SJCRH30 (cell line): ENCODE data around the gene DENND1C. TPM values are rescaled to one million over a fixed set of nuclear protein-coding genes. Genes with fewer than 3 reads are reported as not detected.

Experiments used
- DNase-seq, 2 experiments: peaks; one replicate each; pipeline ENCODE4 v3.0.0-alpha.2; 2015 to 2020
- H3K27ac ChIP-seq: fragments of 250-450 bp; sonication (Bioruptor Pico); 2 replicates; pipeline ENCODE4 v1.5.1; 2020; ENCODE audit warnings: mild to moderate bottlenecking, moderate library complexity
- H3K27me3 ChIP-seq: fragments of 250-450 bp; sonication (Bioruptor Pico); 2 replicates; pipeline ENCODE4 v1.5.1; 2020; ENCODE audit warnings: mild to moderate bottlenecking, moderate library complexity
- H3K36me3 ChIP-seq: fragments of 250-450 bp; sonication (Bioruptor Pico); 2 replicates; pipeline ENCODE4 v1.5.1; 2020; ENCODE audit warnings: mild to moderate bottlenecking, moderate library complexity
- H3K4me1 ChIP-seq: fragments of 250-450 bp; sonication (Bioruptor Pico); 2 replicates; pipeline ENCODE4 v1.5.1; 2020; ENCODE audit warnings: mild to moderate bottlenecking, moderate library complexity
- H3K4me3 ChIP-seq: fragments of 250-450 bp; sonication (Bioruptor Pico); 2 replicates; pipeline ENCODE4 v1.5.1; 2020; ENCODE audit warnings: mild to moderate bottlenecking, moderate library complexity
- H3K9me3 ChIP-seq: fragments of 250-450 bp; sonication (Bioruptor Pico); replicated peaks from 2 replicates; pipeline ENCODE4 v1.5.1; 2020; ENCODE audit warnings: mild to moderate bottlenecking, moderate library complexity
- total RNA-seq: library from RNA; depleted of rRNA; stranded (reverse); fragments of >200 nt; shearing (Covaris generic); gene quantifications from 2 replicates; pipeline ENCODE4 v1.2.3, GENCODE V29; 2014

The DENND1C gene
- total RNA-seq, 1 experiment from 2014 or later = not detected

- no peaks in the 10 kb centered on the region for H3K27me3 ChIP-seq
- H3K36me3 ChIP-seq = no peaks in the 10 kb centered on the region
- H3K9me3 ChIP-seq = no peaks in the 10 kb centered on the region
- no peaks in the 10 kb centered on the region for H3K4me1 ChIP-seq
- no peak overlapping the region for H3K4me3 ChIP-seq
- H3K27ac ChIP-seq = no peak overlapping the region
- no peak for DNase-seq
These were observed 16.9 kb upstream of the DENND1C start for GRCh38 chr19:6498294-6499036.

- Histone ChIP-seq H3K27ac (no peak overlapping the region), H3K9me3 (no peaks in the 10 kb centered on the region), H3K4me3 (no peak overlapping the region), H3K27me3 (no peaks in the 10 kb centered on the region), H3K4me1 (no peaks in the 10 kb centered on the region), H3K36me3 (no peaks in the 10 kb centered on the region)
- no peak for DNase-seq
These were observed 14.4 kb upstream of the DENND1C start for GRCh38 chr19:6495947-6496346.

- Histone ChIP-seq H3K4me3 (no peak overlapping the region), H3K9me3 (no peaks in the 10 kb centered on the region), H3K27ac (no peak overlapping the region), H3K4me1 (no peaks in the 10 kb centered on the region), H3K27me3 (no peaks in the 10 kb centered on the region), H3K36me3 (no peaks in the 10 kb centered on the region)
- DNase-seq = no peak
These were observed 12.9 kb upstream of the DENND1C start for GRCh38 chr19:6494438-6495036.

GRCh38 chr19:6491802-6492592 is 10.4 kb upstream of the DENND1C start:
- no peak for DNase-seq
- Histone ChIP-seq H3K36me3 (no peaks in the 10 kb centered on the region), H3K27ac (no peak overlapping the region), H3K9me3 (no peaks in the 10 kb centered on the region), H3K4me1 (no peaks in the 10 kb centered on the region), H3K27me3 (no peaks in the 10 kb centered on the region), H3K4me3 (no peak overlapping the region)

GRCh38 chr19:6490134-6490533 is 8.5 kb upstream of the DENND1C start:
- H3K4me1 ChIP-seq = no peaks in the 10 kb centered on the region
- H3K4me3 ChIP-seq = no peak overlapping the region
- H3K27me3 ChIP-seq = no peaks in the 10 kb centered on the region
- no peaks in the 10 kb centered on the region for H3K9me3 ChIP-seq
- DNase-seq = no peak
- H3K36me3 ChIP-seq = no peaks in the 10 kb centered on the region
- H3K27ac ChIP-seq = no peak overlapping the region

GRCh38 chr19:6489278-6490061 is 7.9 kb upstream of the DENND1C start:
- DNase-seq = no peak
- H3K9me3 ChIP-seq = no peaks in the 10 kb centered on the region

GRCh38 chr19:6484831-6485230 is 3.2 kb upstream of the DENND1C start:
- Histone ChIP-seq H3K27me3 (no peaks in the 10 kb centered on the region), H3K27ac (no peak overlapping the region), H3K4me3 (no peak overlapping the region), H3K4me1 (no peaks in the 10 kb centered on the region), H3K9me3 (no peaks in the 10 kb centered on the region), H3K36me3 (no peaks in the 10 kb centered on the region)
- no peak for DNase-seq

More at GRCh38 chr19:6489278-6490061, 7.9 kb upstream of the DENND1C start:
- Histone ChIP-seq H3K4me1 (no peaks in the 10 kb centered on the region), H3K27me3 (no peaks in the 10 kb centered on the region), H3K27ac (no peak overlapping the region), H3K4me3 (no peak overlapping the region), H3K36me3 (no peaks in the 10 kb centered on the region)

- Histone ChIP-seq H3K9me3 (no peaks in the 10 kb centered on the region), H3K27me3 (no peaks in the 10 kb centered on the region), H3K4me3 (no peak overlapping the region), H3K4me1 (no peaks in the 10 kb centered on the region), H3K27ac (no peak overlapping the region), H3K36me3 (no peaks in the 10 kb centered on the region)
- no peak for DNase-seq
These were observed 2.6 kb upstream of the DENND1C start for GRCh38 chr19:6484230-6484629.

- no peaks in the 10 kb centered on the region for H3K27me3 ChIP-seq
- DNase-seq = no peak
- no peaks in the 10 kb centered on the region for H3K4me1 ChIP-seq
- H3K4me3 ChIP-seq = no peak overlapping the region
- H3K36me3 ChIP-seq = no peaks in the 10 kb centered on the region
- H3K27ac ChIP-seq = no peak overlapping the region
- H3K9me3 ChIP-seq = no peaks in the 10 kb centered on the region
These were observed 1.6 kb upstream of the DENND1C start for GRCh38 chr19:6483235-6483634.

- no peaks in the 10 kb centered on the region for H3K27me3 ChIP-seq
- H3K4me3 ChIP-seq = no peak overlapping the region
- H3K27ac ChIP-seq = no peak overlapping the region
- H3K36me3 ChIP-seq = no peaks in the 10 kb centered on the region
- no peaks in the 10 kb centered on the region for H3K4me1 ChIP-seq
- no peaks in the 10 kb centered on the region for H3K9me3 ChIP-seq
- no peak for DNase-seq
These were observed 728 bp upstream of the DENND1C start for GRCh38 chr19:6482343-6482686.

- H3K4me3 ChIP-seq = no peak overlapping the region
- H3K4me1 ChIP-seq = no peaks in the 10 kb centered on the region
- no peak overlapping the region for H3K27ac ChIP-seq
- no peaks in the 10 kb centered on the region for H3K9me3 ChIP-seq
- no peaks in the 10 kb centered on the region for H3K36me3 ChIP-seq
- no peaks in the 10 kb centered on the region for H3K27me3 ChIP-seq
- no peak for DNase-seq
These were observed 655 bp downstream of the DENND1C start for GRCh38 chr19:6480848-6481415.

GRCh38 chr19:6479836-6480398 is 1.7 kb downstream of the DENND1C start:
- DNase-seq = no peak
- Histone ChIP-seq H3K27ac (no peak overlapping the region), H3K4me1 (no peaks in the 10 kb centered on the region), H3K4me3 (no peak overlapping the region), H3K36me3 (no peaks in the 10 kb centered on the region), H3K9me3 (no peaks in the 10 kb centered on the region), H3K27me3 (no peaks in the 10 kb centered on the region)

GRCh38 chr19:6478815-6479214 is 2.8 kb downstream of the DENND1C start:
- Histone ChIP-seq H3K4me3 (no peak overlapping the region), H3K4me1 (no peaks in the 10 kb centered on the region), H3K36me3 (no peaks in the 10 kb centered on the region), H3K27ac (no peak overlapping the region), H3K27me3 (no peaks in the 10 kb centered on the region), H3K9me3 (no peaks in the 10 kb centered on the region)
- no peak for DNase-seq

GRCh38 chr19:6476896-6477431 is 4.6 kb downstream of the DENND1C start:
- no peak for DNase-seq
- Histone ChIP-seq H3K4me1 (no peaks in the 10 kb centered on the region), H3K9me3 (no peaks in the 10 kb centered on the region), H3K36me3 (no peaks in the 10 kb centered on the region), H3K27me3 (no peaks in the 10 kb centered on the region), H3K4me3 (no peak overlapping the region), H3K27ac (no peak overlapping the region)
